Upper lobe of left lung (tissue), 4 donors: ENCODE results near the gene ANKS1B.

Source experiments
- POLR2A ChIP-seq, 4 donors: fragments of 450-650 bp; IDR thresholded peaks; one replicate each; pipeline ENCODE4 v1.5.1; 2016 to 2017; ENCODE audit warnings: antibody characterized with exemption in 4 of 4, mild to moderate bottlenecking in 2 of 4
- TF ChIP-seq, protein P1 (sequence below), 6 experiments: fragments of 450-650 bp in 4 of 6; fragments of 200-600 bp in 2 of 6; sonication (generic) in 2 of 6; IDR thresholded peaks; one replicate each; pipeline ENCODE4 v1.5.1; 2016 to 2019; ENCODE audit warnings: antibody characterized with exemption in 6 of 6

DNA sequence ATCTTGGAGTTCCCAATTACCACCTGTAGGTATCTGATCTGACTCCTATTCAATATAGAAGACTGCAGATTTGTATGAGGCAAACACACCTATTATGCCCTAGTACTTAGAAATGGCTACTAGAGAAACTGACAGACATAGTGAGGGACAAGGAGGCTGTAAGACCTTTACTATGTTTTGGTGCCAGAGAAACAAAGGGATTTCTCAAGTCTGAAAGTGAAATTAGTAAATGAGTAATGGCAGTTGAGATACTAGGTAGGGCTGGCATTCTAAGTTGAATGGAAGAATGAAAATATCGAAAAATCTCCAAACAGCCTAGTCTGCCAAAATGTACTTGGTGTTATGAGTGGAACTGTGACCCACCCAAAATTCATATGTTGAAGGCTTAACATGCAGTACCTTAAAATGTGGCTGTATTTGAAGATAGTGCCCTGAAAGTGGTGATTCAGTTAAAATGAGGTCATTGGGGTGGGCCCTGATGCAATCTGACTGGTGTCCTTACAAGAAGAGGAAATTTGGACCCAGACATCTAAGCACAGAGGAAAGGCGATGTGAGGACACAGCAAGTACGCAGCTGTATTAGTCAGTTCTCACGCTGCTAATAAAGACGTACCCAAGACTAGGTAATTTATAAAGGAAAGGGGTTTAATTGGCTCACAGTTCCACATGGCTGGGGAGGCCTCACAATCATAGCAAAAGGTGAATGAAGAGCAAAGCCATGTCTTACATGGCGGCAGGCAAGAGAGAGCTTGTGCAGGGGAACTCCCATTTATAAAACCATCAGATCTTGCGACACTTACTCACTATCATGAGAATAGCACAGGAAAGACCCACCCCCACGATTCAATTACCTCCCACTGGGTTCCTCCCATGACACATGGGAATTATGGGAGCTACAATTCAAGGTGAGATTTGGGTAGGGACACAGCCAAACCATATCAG is 1212.7 kb downstream of the ANKS1B start:
- TF ChIP-seq, protein P1, sequence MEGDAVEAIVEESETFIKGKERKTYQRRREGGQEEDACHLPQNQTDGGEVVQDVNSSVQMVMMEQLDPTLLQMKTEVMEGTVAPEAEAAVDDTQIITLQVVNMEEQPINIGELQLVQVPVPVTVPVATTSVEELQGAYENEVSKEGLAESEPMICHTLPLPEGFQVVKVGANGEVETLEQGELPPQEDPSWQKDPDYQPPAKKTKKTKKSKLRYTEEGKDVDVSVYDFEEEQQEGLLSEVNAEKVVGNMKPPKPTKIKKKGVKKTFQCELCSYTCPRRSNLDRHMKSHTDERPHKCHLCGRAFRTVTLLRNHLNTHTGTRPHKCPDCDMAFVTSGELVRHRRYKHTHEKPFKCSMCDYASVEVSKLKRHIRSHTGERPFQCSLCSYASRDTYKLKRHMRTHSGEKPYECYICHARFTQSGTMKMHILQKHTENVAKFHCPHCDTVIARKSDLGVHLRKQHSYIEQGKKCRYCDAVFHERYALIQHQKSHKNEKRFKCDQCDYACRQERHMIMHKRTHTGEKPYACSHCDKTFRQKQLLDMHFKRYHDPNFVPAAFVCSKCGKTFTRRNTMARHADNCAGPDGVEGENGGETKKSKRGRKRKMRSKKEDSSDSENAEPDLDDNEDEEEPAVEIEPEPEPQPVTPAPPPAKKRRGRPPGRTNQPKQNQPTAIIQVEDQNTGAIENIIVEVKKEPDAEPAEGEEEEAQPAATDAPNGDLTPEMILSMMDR (IDR thresholded peaks at IDR 0.05): no peak
- TF ChIP-seq POLR2A (IDR thresholded peaks at IDR 0.05): no peak
